ENCODE data around the gene NECTIN3.

DNA sequence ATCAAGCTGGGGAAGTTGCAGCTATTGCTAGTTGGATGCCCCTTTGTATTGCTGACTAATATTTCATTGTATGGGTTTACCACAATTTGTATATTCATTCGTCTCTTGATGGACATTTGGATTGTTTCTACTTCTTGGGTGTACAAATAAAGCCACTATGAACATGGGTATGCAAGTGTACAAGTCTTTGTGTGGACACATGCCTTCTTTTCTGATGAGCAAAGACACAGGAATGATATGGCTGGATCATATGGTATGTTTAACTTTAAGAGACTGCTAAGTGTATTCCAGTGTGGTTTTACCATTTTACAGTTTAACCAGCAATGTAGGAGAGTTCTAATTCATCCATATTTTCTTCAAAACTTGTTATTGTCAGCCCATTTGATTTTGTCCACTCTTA is 32.2 kb downstream of the NECTIN3 start:
- TF ChIP-seq, protein P1, sequence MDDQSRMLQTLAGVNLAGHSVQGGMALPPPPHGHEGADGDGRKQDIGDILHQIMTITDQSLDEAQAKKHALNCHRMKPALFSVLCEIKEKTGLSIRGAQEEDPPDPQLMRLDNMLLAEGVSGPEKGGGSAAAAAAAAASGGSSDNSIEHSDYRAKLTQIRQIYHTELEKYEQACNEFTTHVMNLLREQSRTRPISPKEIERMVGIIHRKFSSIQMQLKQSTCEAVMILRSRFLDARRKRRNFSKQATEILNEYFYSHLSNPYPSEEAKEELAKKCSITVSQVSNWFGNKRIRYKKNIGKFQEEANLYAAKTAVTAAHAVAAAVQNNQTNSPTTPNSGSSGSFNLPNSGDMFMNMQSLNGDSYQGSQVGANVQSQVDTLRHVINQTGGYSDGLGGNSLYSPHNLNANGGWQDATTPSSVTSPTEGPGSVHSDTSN (CRISPR knock-in tag; IDR thresholded peaks at IDR 0.05) = no peak
- no peak for TF ChIP-seq YY1 (tag by site-specific recombination; IDR thresholded peaks at IDR 0.05)
- no peak for TF ChIP-seq CTCF (tag by site-specific recombination; IDR thresholded peaks at IDR 0.05)
- TF ChIP-seq ZBTB7A (tag by site-specific recombination; IDR thresholded peaks at IDR 0.05; ENCODE audit: low read depth) = no peak
- no peak for TF ChIP-seq ZNF791 (tag by site-specific recombination; IDR thresholded peaks at IDR 0.05)
- TF ChIP-seq TCF7L2 (IDR thresholded peaks at IDR 0.05; ENCODE audit: borderline replicate concordance, low read depth, low read length) = no peak
- TF ChIP-seq ZNF558 (tag by site-specific recombination; IDR thresholded peaks at IDR 0.05) = no peak
- TF ChIP-seq, protein P2, sequence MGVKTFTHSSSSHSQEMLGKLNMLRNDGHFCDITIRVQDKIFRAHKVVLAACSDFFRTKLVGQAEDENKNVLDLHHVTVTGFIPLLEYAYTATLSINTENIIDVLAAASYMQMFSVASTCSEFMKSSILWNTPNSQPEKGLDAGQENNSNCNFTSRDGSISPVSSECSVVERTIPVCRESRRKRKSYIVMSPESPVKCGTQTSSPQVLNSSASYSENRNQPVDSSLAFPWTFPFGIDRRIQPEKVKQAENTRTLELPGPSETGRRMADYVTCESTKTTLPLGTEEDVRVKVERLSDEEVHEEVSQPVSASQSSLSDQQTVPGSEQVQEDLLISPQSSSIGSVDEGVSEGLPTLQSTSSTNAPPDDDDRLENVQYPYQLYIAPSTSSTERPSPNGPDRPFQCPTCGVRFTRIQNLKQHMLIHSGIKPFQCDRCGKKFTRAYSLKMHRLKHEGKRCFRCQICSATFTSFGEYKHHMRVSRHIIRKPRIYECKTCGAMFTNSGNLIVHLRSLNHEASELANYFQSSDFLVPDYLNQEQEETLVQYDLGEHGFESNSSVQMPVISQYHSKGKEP (tag by site-specific recombination; IDR thresholded peaks at IDR 0.05) = no peak
- no peak for TF ChIP-seq ZNF510 (tag by site-specific recombination; IDR thresholded peaks at IDR 0.05; ENCODE audit: insufficient replicate concordance)
- TF ChIP-seq ZNF707 (tag by site-specific recombination; IDR thresholded peaks at IDR 0.05) = no peak
- TF ChIP-seq ZNF350 (tag by site-specific recombination; IDR thresholded peaks at IDR 0.05) = no peak

All from HEK293 (cell line).